ENCODE results near the gene MAMLD1. TPM values are rescaled to one million over a fixed set of nuclear protein-coding genes. Genes with fewer than 3 reads are reported as not detected.

Gene MAMLD1
- polyA plus RNA-seq, 1 donor from 2014 or later = 0.80 TPM

DNA sequence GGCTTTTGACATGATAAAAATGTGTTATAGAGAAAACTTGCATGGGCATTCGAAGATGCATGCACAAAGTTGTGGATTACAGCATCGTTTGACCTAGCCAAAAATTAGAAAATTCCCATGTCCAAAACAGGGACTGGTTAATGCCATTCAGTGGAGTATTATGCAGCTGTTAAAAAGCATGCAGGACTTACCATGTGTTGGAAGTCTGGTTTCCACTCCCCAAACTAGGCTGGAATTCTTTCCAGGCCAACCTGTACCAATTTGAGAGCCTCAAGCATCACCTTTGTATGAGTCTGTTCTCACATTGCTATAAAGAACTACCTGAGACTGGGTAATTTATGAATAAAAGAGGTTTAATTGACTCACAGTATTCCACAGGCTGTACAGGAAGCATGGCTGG is 159.4 kb downstream of the MAMLD1 start:
- H3K27me3 Mint-ChIP-seq = peaks cover 1% of the 10 kb centered on the region
- no peak overlapping the region for H3K4me3 Mint-ChIP-seq
- peaks cover 0 to 1% (median 0%) of the 10 kb centered on the region in 3 donors for H3K9me3 Mint-ChIP-seq
- H3K27ac Mint-ChIP-seq = no peak overlapping the region
- H3K4me1 Mint-ChIP-seq = no peaks in the 10 kb centered on the region
- peaks cover 2% of the 10 kb centered on the region for H3K36me3 Mint-ChIP-seq

DNA sequence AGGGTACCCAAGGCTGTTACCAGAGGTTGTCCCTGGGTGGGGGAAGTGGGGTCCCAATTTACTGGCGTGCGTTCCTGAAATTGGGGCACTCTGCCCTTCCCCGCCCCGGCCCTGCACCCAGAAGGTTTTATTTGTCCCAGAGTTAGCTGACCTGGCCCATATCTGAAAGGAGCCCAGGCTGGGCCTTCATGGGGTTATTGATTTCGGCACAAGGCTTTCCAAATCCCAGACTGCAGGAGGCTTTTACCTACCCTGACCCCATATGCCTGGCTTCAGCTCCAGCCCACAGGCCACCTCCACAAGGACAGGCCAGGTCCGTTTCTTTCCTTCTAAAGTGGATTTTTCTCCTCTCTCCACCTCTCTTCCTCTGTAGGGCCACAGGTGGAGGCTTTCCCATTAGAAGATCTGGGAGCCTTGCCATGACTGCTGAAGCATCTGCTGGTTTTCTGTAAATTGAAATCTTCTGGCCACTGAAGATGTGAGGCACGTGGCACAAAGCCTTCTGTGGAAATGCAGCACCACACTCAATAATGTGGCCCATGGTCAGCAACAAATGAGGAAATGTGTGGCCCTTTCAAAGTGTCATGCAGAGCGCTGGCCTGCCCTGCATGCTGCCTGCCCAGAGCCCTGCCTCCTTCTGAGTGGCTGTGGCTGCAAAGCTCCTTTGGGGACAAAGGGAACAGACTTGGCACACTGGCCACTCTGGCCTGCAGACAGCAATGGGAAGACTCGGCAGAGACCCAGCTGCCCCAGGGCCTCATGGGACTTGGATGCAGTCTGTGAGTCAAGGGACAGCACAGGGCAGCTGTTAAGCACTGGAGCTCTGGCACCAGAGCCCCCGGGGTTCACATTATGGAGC is 162.2 kb downstream of the MAMLD1 start:
- H3K36me3 Mint-ChIP-seq = peaks cover 2% of the 10 kb centered on the region
- H3K27ac Mint-ChIP-seq = no peak overlapping the region
- H3K9me3 Mint-ChIP-seq = peaks cover 0 to 1% (median 0%) of the 10 kb centered on the region in 3 donors
- H3K4me3 Mint-ChIP-seq = no peak overlapping the region
- H3K4me1 Mint-ChIP-seq = no peaks in the 10 kb centered on the region
- peaks cover 3% of the 10 kb centered on the region for H3K27me3 Mint-ChIP-seq

DNA sequence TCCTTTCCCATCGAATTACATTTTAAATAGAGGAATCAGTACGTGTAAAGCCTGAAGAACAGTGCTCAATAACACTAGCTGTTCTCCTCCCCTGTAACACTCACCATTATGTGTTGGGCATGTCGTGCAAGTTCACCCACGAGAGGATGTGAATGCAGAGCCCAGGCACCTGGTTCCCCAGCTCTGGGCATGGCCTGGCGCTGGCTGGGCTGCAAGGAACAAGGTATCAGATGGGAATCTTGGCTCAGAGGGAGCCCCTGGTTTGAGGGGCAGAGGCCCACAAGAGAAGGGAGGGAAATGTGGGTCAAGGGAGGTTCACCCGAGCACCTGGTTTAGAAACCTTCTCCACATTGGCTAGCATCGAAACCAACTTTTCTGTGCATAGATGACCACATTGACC is 163.6 kb downstream of the MAMLD1 start:
- H3K4me3 Mint-ChIP-seq = no peak overlapping the region
- peaks cover 2% of the 10 kb centered on the region for H3K36me3 Mint-ChIP-seq
- H3K27me3 Mint-ChIP-seq = peaks cover 3% of the 10 kb centered on the region
- no peak overlapping the region for H3K27ac Mint-ChIP-seq
- H3K4me1 Mint-ChIP-seq = no peaks in the 10 kb centered on the region
- H3K9me3 Mint-ChIP-seq = peaks cover 0 to 1% (median 0%) of the 10 kb centered on the region in 3 donors

DNA sequence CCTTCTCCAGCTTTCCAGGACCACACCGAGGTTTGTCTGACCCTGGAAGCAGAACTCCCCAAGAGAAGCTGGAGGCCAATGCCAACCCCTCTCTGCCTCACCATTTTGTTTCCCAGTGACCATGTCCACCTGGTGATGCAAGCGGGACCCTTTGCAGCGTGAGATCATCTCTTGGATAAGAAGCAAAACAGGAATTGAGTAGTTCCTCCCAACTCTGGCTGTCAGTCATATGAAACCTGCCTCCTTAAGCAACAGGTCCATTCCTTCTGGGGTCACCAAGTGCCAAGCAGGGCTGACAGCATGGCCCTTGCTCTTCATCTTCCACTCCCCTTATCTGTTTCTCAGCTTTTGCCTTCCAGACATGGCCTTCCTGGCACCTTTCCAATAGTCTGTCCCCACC is 164.0 kb downstream of the MAMLD1 start:
- Mint-ChIP-seq H3K27ac (no peak overlapping the region), H3K4me3 (no peak overlapping the region), H3K9me3 (peaks cover 0 to 1% (median 0%) of the 10 kb centered on the region in 3 donors), H3K36me3 (peaks cover 2% of the 10 kb centered on the region), H3K4me1 (no peaks in the 10 kb centered on the region), H3K27me3 (peaks cover 3% of the 10 kb centered on the region)

DNA sequence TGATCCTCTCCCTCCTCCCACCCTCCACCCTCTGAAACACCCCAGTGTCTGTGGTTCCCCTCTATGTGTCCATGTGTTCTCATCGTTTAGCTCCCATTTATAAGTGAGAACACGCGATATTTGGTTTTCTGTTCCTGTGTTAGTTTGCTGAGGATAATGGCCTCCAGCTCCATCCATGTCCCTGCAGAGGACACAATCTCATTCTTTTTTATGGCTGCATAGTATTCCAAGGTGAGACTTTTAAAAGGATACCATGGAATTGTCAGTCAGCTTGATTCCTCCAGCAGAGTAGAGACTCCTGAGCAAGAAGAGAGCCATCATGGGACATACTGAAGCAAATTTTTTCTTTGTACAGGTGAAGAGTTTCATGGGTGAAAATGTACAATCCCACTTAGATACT is 166.5 kb downstream of the MAMLD1 start:
- Mint-ChIP-seq H3K27me3 (peaks cover 3% of the 10 kb centered on the region), H3K4me3 (no peak overlapping the region), H3K36me3 (no peaks in the 10 kb centered on the region), H3K4me1 (no peaks in the 10 kb centered on the region), H3K27ac (no peak overlapping the region), H3K9me3 (peaks cover 3 to 11% (median 6%) of the 10 kb centered on the region in 3 donors)

DNA sequence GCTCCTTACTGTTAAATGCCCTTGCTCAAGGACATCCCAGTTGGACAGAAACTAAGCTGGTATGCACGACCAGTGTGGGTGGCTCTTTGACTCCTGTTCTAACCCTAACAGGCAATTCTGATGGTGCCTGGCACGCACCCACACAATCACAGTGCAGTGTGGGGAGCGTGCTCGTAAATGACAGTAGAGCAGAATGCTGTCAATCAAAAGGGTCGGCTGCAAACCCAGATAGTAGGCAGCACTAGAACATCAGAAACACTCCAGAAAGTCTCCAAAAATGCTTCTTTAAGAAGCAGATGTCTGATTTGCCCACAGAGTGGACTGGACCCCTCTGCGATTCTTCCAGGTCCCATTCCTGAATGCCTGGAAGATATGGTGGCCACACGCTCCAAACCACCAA is 167.7 kb downstream of the MAMLD1 start:
- peaks cover 3% of the 10 kb centered on the region for H3K27me3 Mint-ChIP-seq
- no peaks in the 10 kb centered on the region for H3K36me3 Mint-ChIP-seq
- no peak overlapping the region for H3K4me3 Mint-ChIP-seq
- no peak overlapping the region for H3K27ac Mint-ChIP-seq
- no peaks in the 10 kb centered on the region for H3K4me1 Mint-ChIP-seq
- peaks cover 3 to 15% (median 10%) of the 10 kb centered on the region in 3 donors for H3K9me3 Mint-ChIP-seq

DNA sequence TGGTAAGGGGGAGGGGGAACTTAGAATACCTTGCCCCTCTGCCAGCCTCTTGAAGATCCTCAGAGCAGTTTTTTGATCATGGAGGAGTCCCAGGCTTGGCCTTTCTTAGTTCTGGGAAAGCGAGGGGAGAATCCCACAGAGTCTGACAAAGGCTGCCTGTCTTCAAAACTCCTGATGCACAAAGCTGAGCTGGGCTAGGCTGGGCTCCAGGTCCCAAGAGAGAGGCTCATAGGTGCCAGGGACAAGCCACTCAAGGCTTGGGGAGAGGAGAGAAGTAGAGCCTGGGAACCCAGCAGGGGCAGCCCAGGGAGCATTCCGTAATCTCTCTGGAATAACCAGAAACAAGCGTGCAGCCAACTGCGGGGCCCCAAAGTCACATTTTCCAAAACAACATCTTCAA is 168.3 kb downstream of the MAMLD1 start:
- H3K4me1 Mint-ChIP-seq = no peaks in the 10 kb centered on the region
- peaks cover 5 to 22% (median 10%) of the 10 kb centered on the region in 3 donors for H3K9me3 Mint-ChIP-seq
- H3K27ac Mint-ChIP-seq = no peak overlapping the region
- peaks cover 3% of the 10 kb centered on the region for H3K36me3 Mint-ChIP-seq
- no peak overlapping the region for H3K4me3 Mint-ChIP-seq
- H3K27me3 Mint-ChIP-seq = peaks cover 2% of the 10 kb centered on the region

DNA sequence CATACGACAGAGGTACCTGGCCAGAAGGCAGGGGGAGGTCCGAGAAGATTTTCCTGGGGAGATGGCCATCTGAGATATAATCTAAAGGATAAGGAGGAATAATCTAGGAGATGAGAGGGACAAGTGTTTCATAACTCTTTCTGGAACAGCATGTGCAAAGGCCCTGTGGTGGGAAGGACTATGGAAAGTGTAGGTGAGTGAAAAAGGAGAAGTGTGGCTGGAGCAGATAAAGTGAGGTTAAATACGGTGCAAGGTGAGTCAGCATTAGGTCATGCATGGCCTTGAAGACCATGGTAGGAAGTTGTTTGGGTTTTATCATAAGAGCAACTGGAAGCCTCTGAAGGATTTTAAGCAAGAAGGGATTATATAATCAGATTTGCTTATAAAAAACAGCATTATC is 170.7 kb downstream of the MAMLD1 start:
- peaks cover 5% of the 10 kb centered on the region for H3K36me3 Mint-ChIP-seq
- peaks cover 5 to 22% (median 9%) of the 10 kb centered on the region in 3 donors for H3K9me3 Mint-ChIP-seq
- H3K4me1 Mint-ChIP-seq = no peaks in the 10 kb centered on the region
- peak overlapping the region in 1 of 4 donors; percentile 35 for H3K4me3 Mint-ChIP-seq
- no peak overlapping the region for H3K27ac Mint-ChIP-seq
- peaks cover 2% of the 10 kb centered on the region for H3K27me3 Mint-ChIP-seq

DNA sequence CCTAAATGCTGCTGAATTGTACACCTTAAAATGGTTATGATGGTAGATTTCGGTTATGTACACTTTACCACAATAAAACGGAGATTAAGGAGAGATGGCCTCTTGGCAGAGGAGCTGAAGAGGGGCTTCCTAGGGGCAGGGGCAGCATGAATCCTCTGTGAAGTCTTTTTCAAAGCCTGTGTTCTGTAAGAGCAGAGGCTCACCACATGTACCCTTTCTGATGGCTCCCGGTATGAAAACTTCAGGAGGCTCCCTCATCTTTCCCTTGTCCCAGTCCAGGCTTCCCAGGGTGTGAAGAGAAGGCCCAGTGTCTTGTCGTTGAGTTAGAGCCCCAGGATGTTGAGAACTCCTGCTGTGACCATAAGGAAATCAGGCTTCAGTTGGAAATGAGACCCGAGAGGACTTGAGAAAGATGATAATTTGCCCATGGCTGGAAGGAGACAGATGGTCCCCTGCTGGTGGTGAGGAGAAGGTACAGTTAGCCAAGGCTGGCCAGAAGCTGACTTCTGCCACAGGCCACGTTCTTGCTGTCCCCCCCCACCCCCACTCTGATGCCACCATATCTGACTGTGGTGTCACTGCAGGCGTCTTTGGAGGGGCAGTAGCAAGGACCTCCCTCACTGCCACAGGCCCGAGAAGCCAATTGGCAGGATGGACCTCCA is 173.5 kb downstream of the MAMLD1 start:
- Mint-ChIP-seq H3K27me3 (peaks cover 2% of the 10 kb centered on the region), H3K4me1 (no peaks in the 10 kb centered on the region), H3K36me3 (peaks cover 5% of the 10 kb centered on the region), H3K27ac (no peak overlapping the region), H3K4me3 (no peak overlapping the region), H3K9me3 (peaks cover 5 to 22% (median 9%) of the 10 kb centered on the region in 3 donors)

DNA sequence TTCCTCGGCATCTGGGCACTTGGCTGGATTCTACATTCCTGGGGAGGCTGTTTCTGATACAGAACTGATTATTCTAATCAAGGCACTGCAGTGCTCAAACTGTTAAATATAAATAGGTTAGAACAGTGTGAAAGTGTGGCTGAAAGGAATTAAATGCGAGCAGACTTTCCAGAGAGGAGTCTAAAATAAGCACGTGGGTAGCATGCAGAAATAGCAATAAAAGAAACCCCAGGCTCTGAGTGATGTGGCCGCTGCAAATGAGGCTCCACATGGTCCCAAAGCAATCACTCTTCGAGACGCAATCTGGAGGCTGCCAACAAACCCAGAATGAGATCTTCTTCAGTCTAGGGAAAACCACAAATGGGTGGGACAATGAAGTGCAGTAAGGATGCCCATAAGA is 174.7 kb downstream of the MAMLD1 start:
- H3K9me3 Mint-ChIP-seq = peaks cover 5 to 22% (median 9%) of the 10 kb centered on the region in 3 donors
- H3K4me1 Mint-ChIP-seq = peaks cover 0 to 1% (median 0%) of the 10 kb centered on the region in 3 donors
- no peak overlapping the region for H3K27ac Mint-ChIP-seq

DNA sequence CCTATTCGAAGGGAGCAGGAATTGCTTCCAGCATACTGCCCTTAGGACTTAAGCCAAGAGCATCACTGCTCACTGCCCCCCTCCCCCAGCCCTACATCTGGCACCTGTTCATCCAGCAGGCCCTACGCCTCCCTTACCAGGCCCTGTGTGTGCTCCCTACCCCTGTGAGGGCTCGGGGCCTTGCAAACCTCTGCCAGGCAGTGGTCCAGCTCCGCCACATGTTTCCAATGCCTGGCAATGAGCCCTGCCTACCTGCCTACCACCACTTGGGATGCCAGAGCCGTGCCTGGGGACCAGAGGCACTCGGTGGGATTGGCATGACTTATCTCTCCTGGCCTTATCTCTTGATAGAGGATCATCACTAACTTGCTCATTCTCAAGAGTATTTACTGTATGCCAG is 177.8 kb downstream of the MAMLD1 start:
- Mint-ChIP-seq H3K9me3 (peaks cover 0 to 6% (median 2%) of the 10 kb centered on the region in 3 donors), H3K4me3 (no peak overlapping the region), H3K27ac (peak overlapping the region in 1 of 3 donors; percentile 20), H3K27me3 (peaks cover 2% of the 10 kb centered on the region), H3K4me1 (peaks cover 8 to 11% (median 10%) of the 10 kb centered on the region in 3 donors), H3K36me3 (peaks cover 5% of the 10 kb centered on the region)

More for the DNA sequence above, 174.7 kb downstream of the MAMLD1 start:
- Mint-ChIP-seq H3K4me3 (no peak overlapping the region), H3K27me3 (peaks cover 2% of the 10 kb centered on the region), H3K36me3 (peaks cover 5% of the 10 kb centered on the region)

DNA sequence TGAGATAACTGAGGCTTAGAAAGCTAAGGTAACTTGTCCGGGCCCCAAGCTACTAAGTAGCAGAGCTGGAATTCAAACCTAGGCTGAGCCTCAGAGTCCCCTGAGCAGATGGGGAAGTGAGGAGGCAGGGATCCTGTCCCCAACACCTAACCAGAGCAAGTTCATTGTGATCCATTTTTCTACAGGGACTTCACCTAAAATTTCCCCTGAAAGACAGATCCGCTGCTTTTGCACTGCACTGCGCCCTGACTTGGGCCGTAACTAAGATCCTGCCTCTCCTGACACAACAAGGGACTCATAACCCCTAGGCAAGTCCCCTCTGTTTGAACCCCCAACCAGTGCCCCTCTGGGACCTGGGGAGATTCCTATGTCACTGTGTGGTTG is 179.7 kb downstream of the MAMLD1 start:
- no peaks in the 10 kb centered on the region for H3K9me3 Mint-ChIP-seq
- H3K27me3 Mint-ChIP-seq = peaks cover 6% of the 10 kb centered on the region
- H3K4me3 Mint-ChIP-seq = peak overlapping the region in 1 of 4 donors; percentile 45
- peaks cover 8 to 19% (median 17%) of the 10 kb centered on the region in 3 donors for H3K4me1 Mint-ChIP-seq
- no peak overlapping the region for H3K27ac Mint-ChIP-seq
- no peaks in the 10 kb centered on the region for H3K36me3 Mint-ChIP-seq

DNA sequence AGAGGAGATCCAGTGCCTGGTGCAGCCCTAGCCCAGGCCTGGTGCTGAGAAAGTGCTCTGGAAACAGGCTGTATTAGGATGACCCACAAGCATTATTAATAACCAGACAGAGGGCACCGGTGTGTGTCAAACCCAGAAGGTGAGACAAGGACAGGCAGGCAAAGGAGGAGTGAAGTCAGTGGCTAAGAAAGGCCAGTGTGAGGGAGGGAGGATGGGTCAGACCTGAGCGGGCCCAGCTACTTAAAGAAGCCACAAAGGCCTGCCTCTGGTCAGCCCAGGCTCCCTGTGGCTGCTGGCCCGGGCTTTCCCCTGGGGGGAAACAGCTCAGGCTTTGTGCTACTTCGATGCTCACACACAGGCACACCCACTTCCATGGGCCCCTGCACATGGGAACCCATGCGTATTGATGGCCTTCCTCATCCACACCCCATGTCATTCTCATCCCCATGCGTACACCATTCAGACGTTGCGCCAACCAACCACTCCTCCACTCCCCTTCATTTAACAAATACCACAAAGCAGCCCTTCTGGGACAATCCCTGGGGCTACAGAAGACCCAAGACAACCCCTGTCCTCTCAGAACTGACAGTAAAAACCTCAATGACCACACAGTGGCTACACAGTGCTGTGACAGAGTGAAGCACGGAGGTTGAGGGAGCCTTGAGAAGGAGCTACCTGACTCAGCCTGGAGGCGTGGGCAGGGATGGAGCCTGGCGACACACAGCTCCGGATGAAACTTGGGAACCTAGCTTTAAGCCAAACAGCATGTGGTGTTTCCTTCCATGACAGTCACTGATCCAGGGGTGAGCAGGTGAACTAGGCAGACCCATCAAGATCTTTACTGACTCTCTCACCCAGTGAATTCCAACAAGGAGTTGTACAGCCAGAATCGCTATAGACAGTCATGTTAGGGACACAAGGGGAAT is 180.4 kb downstream of the MAMLD1 start:
- Mint-ChIP-seq H3K27ac (peak overlapping the region in 1 of 3 donors; percentile 13), H3K4me1 (peaks cover 9 to 21% (median 17%) of the 10 kb centered on the region in 3 donors), H3K4me3 (peak overlapping the region in 1 of 4 donors; percentile 45)

DNA sequence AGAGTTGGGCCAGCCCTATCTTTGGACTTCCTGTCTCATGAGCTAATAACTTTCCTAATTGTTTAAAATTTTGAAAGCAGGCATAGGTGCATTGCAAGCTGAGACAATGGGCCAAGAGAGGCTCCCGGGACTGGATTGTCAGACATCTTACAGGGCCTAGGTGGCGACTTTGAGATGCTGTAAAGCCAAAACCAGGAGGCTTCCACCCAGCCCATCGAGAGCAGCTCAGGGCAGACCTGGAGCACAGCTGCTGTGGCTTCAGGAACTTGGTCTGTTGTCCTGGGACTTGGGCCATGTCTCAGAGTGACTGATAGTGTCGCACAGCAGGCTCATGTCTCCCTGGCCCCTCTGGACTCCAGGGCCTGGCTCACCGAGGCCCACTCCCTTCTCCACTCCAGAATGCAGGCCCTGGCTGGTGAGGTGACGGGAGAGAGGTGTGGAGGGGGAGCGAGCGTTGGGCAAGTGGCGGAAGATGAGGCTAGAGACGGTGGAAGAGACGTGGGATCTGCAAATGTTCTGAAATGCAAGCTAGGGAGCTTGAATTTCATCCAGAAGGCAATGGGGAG is 181.2 kb downstream of the MAMLD1 start:
- Mint-ChIP-seq H3K4me1 (peaks cover 9 to 21% (median 17%) of the 10 kb centered on the region in 3 donors), H3K4me3 (peak overlapping the region in 1 of 4 donors; percentile 22), H3K36me3 (no peaks in the 10 kb centered on the region), H3K27me3 (peaks cover 8% of the 10 kb centered on the region), H3K9me3 (peaks cover 0 to 2% (median 0%) of the 10 kb centered on the region in 3 donors), H3K27ac (no peak overlapping the region)

More for the DNA sequence above, 180.4 kb downstream of the MAMLD1 start:
- peaks cover 8% of the 10 kb centered on the region for H3K27me3 Mint-ChIP-seq
- H3K36me3 Mint-ChIP-seq = no peaks in the 10 kb centered on the region
- peaks cover 0 to 2% (median 0%) of the 10 kb centered on the region in 3 donors for H3K9me3 Mint-ChIP-seq
